GM21717 (cell line): Measurements from ENCODE around the gene MAFG.
A peak's percentile ranks its signal among the peaks of the same experiment; 100 is the strongest.

Source experiments
- ATAC-seq: cut with Tn5 transposase; IDR thresholded peaks from one replicate; pipeline ENCODE4 v1.9.1; 2021; ENCODE audit warnings: mild to moderate bottlenecking, moderate library complexity; ENCODE audit not compliant: unreplicated experiment

MAFG gene

DNA sequence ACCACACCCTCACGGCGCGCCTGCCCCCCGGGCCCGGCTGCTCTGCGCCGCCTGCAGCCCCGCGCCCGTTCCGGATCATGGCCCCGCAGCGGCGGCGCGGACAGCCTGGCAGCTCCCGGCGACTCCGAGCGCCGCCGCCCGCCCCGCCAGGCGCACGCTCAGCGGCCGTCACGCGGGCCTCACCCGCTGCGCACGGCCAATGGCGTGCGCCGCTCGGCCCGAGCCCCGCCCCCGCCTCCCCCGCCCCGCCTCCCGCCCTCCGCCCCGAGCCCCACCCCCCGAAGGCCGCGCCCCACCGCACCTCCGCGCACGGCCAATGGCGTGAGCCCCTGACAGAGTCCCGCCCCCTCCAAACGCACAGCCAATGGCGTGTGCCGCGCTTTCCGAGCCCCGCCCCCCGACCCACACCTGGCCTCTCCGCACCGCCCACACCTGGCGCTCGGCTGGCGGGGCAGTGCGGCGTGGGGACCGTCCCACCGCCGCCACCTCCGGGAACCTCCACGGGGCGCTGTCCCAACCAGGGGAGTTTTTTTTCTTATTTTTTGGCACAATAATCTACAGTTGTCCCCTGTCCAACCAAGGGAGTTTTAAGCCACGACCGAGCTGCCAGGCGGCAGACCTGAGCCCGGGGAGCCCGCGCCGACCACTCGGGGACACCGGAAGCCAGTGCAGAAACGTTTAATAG, 16.1 kb downstream of the MAFG start, which contains the start of gene PCYT2:
PCYT2 (minus strand) TSS at position 123 of the 685 bp plus-strand sequence; CDS start at position 79, 44 bp downstream.
- ATAC-seq: peak; percentile 46

DNA sequence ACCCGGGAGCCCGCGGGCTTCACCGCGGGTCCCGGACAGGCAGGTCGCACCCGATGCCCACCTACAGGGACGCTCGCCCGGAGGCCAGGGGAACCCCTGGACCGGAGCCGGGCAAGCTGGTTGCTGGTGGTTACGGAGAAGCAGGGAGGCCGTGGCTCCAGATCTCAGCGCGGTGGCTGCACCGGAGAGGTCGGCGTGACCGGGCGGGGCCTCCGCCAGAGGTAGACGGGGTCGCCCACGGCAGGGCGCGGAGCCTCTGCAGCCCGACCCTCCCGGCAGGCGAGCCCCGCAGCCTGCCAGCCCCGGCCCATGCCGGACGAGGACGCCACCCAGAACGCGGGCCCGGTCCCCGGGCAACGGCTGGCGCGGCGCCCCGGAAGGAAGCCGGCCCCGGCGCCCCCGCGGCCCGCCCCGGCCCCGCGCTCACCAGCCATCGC, 16.7 kb downstream of the MAFG start:
- ATAC-seq: peak; percentile 10

DNA sequence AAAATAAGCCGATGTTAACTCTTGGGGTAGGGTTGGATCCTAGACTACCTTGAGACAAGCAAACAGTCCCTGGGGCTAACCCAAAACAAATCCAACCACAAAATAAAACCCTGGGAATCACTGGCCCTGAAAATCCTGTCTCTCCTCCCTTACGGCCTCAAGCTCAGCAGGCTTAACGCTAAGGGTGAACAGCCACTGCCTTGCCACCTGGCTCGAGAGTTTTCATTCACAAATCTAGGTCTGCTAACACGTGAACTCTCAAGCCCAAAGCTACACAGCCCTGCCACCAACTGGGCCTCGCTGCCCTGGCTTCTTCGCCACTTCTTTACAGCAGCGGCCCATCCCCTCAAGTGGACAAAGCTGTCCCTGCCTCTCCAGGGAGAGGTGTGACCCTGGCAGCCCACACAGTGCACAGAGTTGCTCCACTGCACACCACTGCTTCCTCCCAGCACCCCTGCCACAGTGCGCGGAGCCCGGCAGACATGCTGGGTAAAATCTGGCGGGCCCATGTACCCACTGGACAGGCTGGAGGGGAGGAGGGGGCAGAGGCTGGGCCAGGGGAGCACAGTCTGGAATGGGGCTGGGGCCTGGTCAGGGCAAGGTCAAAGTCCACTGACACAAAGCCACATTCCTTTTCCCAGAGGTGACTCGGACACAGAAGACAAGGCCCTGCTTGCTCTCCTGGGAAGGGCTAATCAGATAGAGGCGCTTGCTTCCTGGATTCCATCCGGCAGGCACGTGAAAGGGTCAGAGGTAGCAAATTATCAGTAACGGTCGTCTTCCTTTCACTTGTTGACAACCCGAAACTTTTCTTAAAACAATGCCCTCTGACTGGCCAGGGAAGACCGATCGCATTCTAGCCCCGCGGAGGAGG, 17.3 kb downstream of the MAFG start:
- ATAC-seq: no peak

DNA sequence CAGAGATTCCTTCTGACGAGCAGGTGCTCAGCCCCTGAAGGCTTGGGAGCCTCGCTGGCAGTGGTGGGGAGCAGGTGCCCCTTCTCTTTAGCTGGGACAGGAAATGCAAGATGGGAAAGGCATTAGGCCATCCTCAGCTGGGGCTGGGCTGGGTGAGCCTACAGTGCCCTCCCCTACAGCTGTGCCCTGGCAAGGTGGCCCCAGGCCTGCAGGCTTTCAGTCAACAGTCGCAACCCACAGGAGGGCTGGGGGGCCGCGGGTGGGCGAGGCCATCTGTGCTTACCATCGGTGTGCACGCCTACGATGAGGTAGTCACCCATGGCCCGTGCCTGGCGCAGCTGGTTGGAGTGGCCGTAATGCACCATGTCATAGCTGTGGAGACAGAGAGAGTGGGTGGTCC, 18.3 kb downstream of the MAFG start:
- ATAC-seq: no peak

DNA sequence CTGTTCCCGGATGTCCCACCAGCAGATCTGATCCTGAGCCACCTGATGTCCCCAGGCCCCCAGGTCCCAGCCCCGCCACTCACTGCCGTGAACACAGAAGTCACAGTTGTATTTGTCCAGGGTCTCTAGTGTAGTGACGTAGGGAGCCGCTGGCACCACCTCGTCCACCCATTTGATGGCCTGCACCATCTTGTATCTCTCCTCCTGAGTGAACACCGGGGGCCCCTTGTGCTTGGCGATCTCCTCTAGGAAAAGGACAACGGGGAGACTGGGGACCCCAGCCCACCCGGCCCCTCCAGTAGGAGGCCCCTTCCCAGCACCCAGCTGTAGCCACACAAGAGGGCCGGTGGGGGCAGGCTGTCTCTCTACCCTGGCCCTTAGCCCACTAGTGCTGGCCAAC, 18.7 kb downstream of the MAFG start:
- ATAC-seq: no peak

DNA sequence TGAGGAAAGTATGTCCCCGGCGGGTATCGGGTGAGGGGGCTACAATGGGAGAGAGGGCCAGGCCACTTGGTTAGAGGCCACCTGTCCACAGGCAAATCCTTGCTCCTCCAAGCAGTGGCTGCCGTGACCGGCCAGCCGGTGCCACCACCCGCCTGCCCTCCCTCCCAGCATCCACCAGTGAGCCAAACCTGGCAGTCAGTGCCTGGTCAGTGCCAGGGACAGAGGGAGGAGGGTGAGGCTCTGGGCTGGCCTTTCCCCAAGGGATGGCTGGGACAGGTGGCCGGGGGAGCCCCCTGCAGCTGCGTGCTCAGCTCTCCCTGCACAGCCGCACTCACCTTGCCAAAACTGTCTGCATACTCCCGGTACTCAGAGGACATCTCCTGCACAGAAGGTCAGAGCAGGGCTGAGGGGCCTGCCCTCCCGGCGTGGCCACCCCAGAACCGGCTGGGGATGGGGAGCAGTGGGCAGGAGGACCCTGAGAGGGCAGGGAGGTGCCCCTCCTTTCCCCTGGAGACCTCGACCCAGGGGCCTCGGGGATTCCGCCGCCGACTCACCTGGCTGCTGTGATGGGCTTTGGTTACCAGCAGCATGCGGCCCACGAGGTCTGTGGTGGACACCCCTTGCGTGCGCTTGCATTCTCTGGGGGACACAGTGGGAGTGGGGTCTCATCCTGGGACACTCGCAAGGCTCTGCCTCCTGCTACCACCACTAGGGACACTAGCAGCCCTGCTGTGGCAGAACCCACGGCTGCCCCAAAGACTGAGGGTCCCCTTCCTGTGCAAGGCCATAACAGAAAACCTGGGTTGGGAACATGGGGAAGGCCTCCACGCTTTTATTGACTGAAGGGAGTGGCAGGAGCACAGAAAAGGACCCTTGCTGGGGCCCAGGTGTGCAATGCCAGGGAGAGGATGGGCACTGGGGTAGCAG, 20.1 kb downstream of the MAFG start:
- no peak for ATAC-seq

DNA sequence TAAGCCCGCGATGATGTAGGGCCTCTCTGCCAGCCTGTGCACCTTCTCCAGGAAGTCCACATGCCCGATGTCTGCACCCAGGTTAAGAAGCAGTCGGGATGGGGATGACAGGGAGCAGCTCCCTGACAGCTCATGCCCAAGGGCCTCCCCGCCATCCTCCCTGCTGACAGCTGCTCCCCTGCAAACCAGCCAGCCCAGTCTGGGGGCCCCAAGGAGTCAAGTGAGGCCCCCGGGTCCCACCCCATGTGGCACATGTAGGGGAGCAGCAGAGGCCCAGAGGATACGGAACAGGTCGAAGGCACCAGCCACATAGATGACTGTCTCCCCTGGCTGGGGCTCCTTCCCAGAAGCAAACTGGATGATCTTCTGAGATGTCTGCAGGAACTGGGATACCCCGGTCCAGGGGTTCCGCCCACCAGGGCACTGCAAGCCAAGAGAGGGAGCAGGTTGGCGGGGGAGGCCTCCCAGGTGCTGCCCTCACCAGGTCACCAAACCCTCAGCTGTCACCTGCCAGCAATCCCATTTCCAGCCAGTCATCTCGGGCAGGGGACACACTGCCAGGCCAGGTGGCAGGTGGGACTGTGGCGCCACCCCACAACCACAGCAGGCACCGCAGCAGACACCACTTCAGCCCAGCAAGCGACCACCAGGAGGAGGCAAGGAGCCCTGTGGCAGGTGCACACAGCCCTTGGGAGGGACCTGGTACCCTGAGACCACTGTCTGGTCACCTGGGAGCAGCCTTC, 20.9 kb downstream of the MAFG start:
- no peak for ATAC-seq

DNA sequence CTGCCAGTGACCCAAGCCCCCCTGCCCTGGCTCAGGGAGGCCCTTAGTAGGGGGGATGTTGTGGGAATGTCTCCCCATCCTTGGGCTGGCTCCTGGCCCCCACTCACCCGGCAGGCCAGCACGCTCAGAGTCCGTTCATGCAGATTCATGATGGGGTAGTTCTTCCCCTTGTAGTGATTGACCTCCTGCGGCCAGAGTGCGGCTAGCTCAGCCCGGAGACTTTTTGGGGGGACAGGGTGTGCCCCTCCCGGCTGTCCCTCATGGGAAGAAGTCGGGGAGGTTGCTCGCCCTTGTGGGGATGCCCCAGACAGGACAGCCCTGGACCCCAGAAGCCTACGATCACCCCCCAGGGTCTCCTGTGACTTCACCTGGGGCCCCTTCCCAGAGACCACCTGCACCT, 21.5 kb downstream of the MAFG start:
- ATAC-seq: no peak

DNA sequence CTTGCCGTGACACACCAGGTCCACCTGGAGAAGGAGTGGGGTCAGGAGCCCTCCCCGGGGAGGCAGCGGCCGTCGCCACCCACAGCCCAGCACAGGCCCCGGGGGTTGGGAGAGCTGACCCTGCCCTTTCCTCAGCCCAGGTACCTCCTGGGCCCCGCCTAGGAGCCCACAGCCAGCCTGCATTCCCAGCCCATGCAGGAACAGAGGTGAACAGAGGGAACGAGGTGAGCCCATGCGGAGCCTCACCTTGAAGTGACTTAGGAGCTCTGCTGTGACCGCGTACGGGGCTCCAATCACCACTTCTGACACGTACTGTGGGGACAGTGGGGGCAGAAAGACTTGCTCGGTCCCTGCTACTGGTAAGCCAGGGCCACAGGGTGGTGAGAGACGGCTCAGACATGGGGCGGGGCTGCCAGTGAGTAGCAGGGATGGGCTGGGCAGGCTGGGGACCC, 22.1 kb downstream of the MAFG start:
- no peak for ATAC-seq

DNA sequence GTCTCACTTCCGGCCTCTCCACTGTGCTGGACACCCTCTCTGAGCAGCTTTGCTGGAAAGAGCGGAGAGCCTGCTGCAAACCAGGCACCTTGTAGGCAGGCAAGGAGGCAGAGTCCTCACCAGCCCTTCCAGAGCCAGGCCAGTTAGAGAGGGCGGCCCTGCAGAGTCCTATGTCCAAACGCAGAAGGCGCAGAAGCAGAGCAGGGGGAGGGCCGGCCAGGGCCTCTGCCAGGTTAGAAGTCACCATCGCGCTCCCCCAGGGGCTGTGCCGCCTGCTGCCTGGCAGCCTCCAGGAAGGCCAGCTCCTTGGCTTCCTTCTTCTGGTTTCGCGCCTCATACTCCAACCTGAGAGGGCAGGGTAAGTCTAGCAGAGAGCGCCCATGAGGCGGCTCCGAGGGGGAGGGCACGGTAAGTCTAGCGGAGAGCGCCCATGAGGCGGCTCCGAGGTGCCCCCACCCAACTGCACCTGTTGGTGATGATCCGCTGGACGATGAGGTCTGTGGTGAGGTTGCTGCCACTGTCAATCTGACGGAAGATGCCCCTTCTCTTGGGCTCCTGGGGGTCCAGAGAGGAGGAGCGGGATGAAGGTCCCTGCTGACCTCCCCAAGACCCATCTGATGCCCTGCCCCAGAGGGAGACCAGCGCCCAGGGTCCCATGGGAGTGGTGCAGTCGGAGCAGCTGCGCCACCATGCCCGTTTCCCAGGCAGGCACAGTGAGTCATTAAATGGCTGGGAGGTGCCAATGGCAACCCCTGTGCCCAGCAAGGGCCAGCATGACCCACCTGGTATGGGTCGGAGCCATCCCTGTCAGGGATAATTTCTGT, 22.7 kb downstream of the MAFG start:
- ATAC-seq: no peak

DNA sequence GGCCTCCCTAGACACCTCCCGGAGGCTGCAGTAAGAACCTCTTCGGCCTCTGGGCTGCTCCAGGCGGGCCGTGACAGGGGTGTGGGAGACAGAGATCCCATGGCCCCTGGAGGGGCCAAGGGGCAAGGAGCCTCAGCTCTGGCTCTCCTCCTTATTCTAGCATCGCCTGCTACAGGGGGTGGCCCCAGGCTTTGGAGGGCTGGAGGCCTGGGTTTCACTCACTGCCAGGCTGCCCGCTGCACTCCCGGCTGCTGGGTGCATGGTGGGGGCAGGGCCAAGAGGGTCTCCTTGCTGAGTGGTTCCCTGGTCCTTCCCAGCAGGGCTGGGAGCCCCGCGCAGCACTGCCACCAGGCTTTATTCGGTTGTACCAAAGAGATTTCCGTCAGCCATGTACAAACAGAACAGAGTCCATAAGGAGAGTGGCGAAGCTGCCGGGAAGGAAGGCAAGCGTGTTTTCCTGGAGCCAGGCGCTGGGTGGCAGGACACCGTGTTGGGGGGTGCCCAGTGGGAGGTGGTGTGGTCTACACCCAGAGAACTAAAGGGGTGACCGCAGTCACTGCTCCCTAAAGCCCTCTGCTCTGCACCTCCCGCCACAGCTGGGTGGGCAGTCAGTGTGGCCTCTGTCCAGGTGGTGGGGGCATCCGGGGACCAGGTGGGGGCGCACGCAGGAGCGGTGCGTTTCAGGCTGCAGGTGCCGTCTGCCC, 23.5 kb downstream of the MAFG start:
- no peak for ATAC-seq

DNA sequence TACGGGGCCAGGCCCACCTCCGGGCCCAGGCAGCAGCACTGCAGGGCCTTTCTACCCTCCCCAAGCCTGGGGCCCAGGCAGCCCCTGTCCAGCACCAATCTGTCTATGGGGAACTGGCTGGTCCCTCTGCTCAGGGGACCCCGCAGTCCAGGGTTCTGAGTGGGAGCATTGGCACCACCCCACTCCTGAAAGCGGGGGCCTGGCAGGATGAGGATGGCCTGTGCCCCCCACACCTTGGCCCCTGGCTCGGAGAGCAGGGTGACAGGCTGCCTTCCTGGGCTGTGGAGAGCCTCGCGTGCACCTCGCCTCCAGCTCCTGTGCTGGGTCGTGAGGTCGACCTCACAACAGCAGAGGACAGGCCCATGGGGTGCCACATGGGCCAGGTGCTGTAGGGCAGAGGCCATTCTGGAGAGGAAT, 24.1 kb downstream of the MAFG start:
- ATAC-seq: no peak

DNA sequence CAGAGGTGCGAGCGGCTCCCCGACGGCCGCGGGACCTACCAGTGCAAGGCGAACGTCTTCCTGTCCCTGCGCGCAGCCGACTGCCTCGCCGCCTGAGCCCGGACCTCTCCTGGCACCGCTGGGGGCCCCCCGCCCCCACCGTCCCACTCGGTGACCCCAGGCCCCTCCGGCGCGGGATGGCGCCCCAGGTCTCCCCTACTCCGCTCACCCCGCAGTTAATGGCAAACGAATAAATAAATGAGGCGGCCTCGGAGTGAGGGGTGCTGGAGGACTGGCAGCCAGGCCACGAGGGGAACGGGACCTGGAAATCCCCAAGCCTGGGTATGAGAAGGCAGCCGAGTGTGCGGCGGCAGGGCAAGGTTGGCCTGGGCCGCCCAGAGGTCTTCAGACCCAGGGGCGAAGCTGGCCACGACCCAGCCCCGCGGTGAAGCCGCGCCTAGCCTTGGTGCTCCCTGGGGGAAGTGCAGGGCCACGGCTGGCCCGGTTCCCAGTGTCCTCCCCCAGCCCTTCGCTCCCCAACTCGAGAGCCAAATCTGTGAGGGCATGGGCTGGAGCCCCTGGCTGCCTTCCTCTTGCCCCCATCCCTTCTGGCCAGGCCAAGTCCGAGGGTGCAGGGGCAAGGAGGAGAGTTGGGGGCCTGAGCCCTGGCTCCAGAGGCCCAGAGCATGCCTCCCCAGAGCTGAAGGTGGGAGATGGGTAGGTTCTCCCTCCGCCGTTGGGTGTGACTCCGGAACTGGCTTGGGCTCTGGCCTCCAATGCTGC, 24.7 kb downstream of the MAFG start:
- no peak for ATAC-seq

DNA sequence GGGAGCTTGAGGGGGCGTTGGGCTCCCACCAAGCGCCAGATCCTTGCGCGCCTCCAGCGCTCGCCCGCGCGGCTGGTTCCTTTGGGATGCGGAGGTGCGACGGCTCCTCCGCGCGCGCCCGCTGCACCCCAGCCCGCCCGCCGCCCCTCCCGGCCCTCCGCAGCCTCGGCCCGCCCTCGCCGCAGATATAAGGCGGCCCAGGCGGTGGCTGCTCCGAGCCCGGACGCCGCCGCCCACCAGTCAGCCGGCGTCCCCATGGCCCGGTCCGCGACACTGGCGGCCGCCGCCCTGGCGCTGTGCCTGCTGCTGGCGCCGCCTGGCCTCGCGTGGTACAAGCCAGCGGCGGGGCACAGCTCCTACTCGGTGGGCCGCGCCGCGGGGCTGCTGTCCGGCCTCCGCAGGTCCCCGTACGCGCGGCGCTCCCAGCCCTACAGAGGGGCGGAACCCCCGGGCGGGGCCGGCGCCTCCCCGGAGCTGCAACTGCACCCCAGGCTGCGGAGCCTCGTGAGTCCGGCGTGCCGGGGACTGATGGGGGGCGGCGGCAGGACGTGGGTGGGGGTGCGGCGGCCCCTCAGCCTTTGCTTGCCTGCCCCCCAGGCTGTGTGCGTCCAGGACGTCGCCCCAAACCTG, 25.4 kb downstream of the MAFG start, which contains the start of gene NPB:
NPB (plus strand) TSS at position 216 of the 630 bp plus-strand sequence; CDS start at position 256, 40 bp downstream.
- ATAC-seq: no peak

DNA sequence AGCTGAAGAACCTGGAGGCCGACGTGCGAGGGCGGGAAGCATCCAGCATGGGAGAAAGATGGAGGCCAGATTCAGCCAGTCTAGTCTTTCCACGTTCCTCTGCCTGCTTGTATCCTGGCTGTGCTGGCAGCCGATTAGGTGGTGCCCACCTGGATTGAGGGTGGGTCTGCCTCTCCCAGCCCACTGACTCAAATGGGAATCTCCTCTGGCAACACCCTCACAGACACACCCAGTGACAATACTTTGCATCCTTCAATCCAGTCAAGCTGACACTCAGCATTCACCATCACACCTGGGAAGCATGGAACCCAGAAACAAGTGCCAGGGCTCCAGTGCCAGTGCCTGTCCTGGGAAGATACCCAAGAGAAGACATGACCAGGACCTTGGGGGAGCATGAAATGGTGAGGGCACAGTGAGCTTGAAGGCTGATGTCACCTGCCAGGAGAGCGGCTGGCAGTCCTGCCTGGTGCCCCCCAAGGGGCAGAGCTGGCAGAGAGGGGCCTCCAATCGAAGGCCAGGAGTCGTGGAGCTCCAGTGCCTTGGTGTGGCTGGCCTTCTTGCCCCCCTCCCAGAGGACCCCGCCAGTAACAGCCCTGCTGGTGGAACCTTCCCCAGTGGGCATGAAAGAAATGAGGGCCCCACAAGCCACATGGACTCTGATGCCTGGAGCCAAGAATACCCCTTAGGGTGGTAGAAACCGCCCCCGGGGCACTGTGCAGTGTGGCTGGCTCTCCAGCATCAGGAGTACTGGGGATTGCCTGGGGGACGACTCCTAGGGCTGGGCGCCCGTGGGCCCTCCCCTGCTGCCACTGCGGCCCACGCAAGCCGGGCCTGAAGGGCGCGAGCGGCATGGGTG, 26.1 kb downstream of the MAFG start:
- ATAC-seq: no peak

DNA sequence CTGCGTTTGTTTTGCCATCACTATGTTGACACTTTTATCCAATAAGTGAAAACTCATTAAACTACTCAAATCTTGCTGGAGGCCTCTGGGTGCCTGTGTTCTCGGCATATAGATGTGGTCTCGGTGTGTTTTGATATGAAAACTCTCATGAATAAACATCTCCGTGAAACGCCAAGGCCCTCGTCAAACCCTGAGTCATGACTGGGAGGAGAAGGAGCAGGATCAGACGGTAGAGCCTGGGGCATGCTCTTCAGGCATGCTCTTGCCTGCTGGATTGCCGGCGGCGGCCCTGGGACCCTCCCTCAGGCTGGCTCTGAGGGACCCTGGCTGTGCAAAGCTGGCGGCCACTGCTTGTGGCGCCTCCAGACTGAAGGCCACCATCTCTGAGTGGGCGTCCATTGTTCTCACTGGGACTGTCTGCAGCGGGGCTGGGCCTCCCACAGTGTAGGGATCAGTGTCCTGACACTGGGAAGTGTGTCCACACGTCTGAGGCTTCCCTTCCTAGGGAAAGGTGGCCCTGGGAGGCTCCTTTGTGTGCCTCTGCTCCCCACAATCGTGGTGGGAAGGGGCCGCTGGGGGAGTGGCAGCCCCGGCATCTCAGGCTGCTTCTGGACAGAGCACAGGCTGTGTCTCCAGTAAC, 27.2 kb downstream of the MAFG start:
- ATAC-seq: no peak
